Measurements from ENCODE around the gene ZNF417.
"Not testable (repeated sequence)": the region's sequence is repeated elsewhere in the genome, so short reads cannot be mapped to it uniquely, and the experiment has no call there.

ZNF417 gene

GRCh38 chr19:57927587-57927986, 11.2 kb upstream of the ZNF417 start:
- TF ChIP-seq PKNOX1 (IDR thresholded peaks at IDR 0.05) (no peak), FOXA1 (IDR thresholded peaks at IDR 0.05) (no peak), BHLHE40 (IDR thresholded peaks at IDR 0.05; ENCODE audit: borderline replicate concordance) (no peak), SP1 (IDR thresholded peaks at IDR 0.05) (no peak), SUZ12 (IDR thresholded peaks at IDR 0.05) (no peak), NFRKB (IDR thresholded peaks at IDR 0.05) (no peak), CTBP1 (IDR thresholded peaks at IDR 0.05; ENCODE audit: borderline replicate concordance) (no peak), HDGF (IDR thresholded peaks at IDR 0.05; ENCODE audit: borderline replicate concordance) (no peak), FOXK2 (IDR thresholded peaks at IDR 0.05) (no peak), LEF1 (IDR thresholded peaks at IDR 0.05; ENCODE audit: borderline replicate concordance) (no peak), ZNF384 (IDR thresholded peaks at IDR 0.05) (no peak), ELF4 (IDR thresholded peaks at IDR 0.05) (no peak), FOXM1 (IDR thresholded peaks at IDR 0.05; ENCODE audit: borderline replicate concordance) (no peak), ARNT (IDR thresholded peaks at IDR 0.05) (no peak), TARDBP (IDR thresholded peaks at IDR 0.05) (no peak), L3MBTL2 (conservative IDR thresholded peaks at IDR 0.05) (no peak)
- CTCF ChIA-PET, result no interaction called here

DNA sequence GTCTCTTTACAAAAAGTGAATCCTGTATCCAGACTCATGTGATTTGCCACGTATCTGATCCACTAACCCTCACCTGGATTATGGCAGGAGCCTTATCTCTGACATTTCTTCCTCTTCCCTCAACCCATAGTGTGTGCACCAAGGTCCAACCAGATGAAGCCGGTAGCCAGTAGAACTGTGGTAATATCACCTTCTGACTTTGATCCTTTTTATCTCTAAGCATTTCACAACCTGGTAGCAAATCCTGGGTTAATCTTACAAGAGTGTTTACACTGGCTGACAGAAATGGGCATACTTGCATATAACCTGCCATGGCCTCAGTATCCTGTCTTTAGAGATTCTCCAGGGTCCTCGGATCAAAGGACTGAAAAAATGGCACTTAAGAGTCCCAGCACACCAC, 1.9 kb downstream of the ZNF417 start:
- no peak for TF ChIP-seq SUZ12 (IDR thresholded peaks at IDR 0.05)
- TF ChIP-seq FOXA1 (IDR thresholded peaks at IDR 0.05), result no peak
- no peak for TF ChIP-seq HDGF (IDR thresholded peaks at IDR 0.05; ENCODE audit: borderline replicate concordance)
- no peak for TF ChIP-seq ZNF384 (IDR thresholded peaks at IDR 0.05)
- TF ChIP-seq LEF1 (IDR thresholded peaks at IDR 0.05; ENCODE audit: borderline replicate concordance), result no peak
- TF ChIP-seq NFRKB (IDR thresholded peaks at IDR 0.05), result no peak
- TF ChIP-seq BHLHE40 (IDR thresholded peaks at IDR 0.05; ENCODE audit: borderline replicate concordance), result no peak
- no peak for TF ChIP-seq PKNOX1 (IDR thresholded peaks at IDR 0.05)
- TF ChIP-seq SP1 (IDR thresholded peaks at IDR 0.05), result no peak
- TF ChIP-seq L3MBTL2 (conservative IDR thresholded peaks at IDR 0.05), result no peak
- TF ChIP-seq ELF4 (IDR thresholded peaks at IDR 0.05), result no peak
- TF ChIP-seq CTBP1 (IDR thresholded peaks at IDR 0.05; ENCODE audit: borderline replicate concordance), result no peak
- TF ChIP-seq FOXM1 (IDR thresholded peaks at IDR 0.05; ENCODE audit: borderline replicate concordance), result no peak
- DNase-seq (ENCODE audit: extremely low spot score), result no peak
- CTCF ChIA-PET, result no interaction called here
- POLR2A ChIA-PET, result no interaction called here

More at GRCh38 chr19:57927587-57927986, 11.2 kb upstream of the ZNF417 start:
- DNase-seq (ENCODE audit: extremely low spot score), result no peak
- POLR2A ChIA-PET, result no interaction called here

DNA sequence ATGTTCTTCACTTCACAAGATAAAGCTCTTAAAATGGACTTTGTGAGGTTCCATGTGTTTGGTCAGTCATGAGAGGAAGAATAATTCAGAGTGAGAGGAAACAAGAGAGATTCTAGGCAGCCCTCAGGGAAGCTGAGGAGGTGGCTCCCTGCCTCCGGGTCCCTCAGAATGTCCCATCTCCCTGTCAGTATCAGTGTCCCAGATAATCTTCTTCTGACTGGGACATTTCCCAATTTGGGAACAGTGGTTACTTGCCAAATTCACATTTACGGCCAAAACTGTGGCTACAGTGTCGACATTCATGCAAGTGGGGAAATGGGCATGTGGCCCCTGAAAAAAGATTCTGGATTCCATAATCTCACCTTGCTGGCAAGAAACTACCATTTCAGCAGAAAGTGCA, 9.0 kb downstream of the ZNF417 start:
- TF ChIP-seq SP1 (IDR thresholded peaks at IDR 0.05), result no peak
- ChIA-PET POLR2A (no interaction called here), CTCF (no interaction called here)
- DNase-seq (ENCODE audit: extremely low spot score), result no peak

DNA sequence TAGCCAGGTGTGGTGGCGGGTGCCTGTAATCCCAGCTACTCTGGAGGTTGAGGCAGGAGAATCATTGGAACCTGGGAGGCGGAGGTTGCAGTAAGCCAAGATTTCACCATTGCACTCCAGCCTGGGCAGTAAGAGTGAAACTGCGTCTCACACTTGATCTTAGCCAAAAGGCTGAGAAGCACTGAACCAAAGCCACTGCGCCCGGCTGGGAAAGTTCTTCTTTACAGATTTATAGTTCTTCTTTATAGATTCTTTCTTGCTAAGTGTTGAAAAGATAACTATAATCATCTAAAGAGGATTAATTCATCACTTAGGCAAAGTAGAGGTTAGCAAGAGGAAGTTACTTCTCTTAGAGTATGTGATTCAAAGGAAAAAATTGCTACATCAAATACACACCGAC, 11.1 kb downstream of the ZNF417 start:
- TF ChIP-seq FOXK2 (IDR thresholded peaks at IDR 0.05) (no peak), PKNOX1 (IDR thresholded peaks at IDR 0.05) (no peak), ELF4 (IDR thresholded peaks at IDR 0.05) (no peak), HDGF (IDR thresholded peaks at IDR 0.05; ENCODE audit: borderline replicate concordance) (no peak), ARNT (IDR thresholded peaks at IDR 0.05) (no peak), FOXM1 (IDR thresholded peaks at IDR 0.05; ENCODE audit: borderline replicate concordance) (no peak)
- DNase-seq (ENCODE audit: extremely low spot score), result no peak
- CTCF ChIA-PET, result no interaction called here
- POLR2A ChIA-PET, result no interaction called here

GRCh38 chr19:57903618-57904184, 12.7 kb downstream of the ZNF417 start:
- CTCF ChIA-PET, result no interaction called here
- no peak for TF ChIP-seq LEF1 (IDR thresholded peaks at IDR 0.05; ENCODE audit: borderline replicate concordance)
- TF ChIP-seq FOXA1 (IDR thresholded peaks at IDR 0.05), result no peak
- TF ChIP-seq FOXK2 (IDR thresholded peaks at IDR 0.05), result no peak
- no peak for TF ChIP-seq SP1 (IDR thresholded peaks at IDR 0.05)
- no peak for DNase-seq (ENCODE audit: extremely low spot score)
- POLR2A ChIA-PET, result no interaction called here

GRCh38 chr19:57900311-57900710, 16.1 kb downstream of the ZNF417 start:
- ChIA-PET CTCF (no interaction called here), POLR2A (no interaction called here)
- DNase-seq (ENCODE audit: extremely low spot score), result no peak
- no peak for TF ChIP-seq SUZ12 (IDR thresholded peaks at IDR 0.05)

DNA sequence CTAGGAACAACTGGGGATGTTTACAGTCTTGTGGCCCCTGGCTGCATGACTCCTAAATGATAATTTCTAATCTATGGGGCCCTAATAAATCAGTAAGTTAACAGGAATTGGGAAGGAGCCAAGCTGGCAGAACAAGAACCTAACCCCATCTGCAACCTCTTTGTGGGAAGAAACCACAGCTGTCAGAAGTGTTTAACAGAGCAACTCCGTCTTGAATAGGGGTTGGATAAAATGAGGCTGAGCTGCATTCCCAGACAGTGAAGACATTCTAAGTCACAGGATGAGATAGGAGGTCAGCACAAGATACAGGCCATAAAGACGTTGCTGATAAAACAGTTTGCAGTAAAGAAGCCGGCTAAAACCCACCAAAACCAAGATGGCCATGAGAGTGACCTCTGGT, 25.7 kb downstream of the ZNF417 start:
- POLR2A ChIA-PET; CTCF ChIA-PET; DNase-seq (ENCODE audit: extremely low spot score): not testable (repeated sequence)

All from HEK293T (cell line).